Measurements from ENCODE around the gene CBFA2T3. TPM values are rescaled to one million over a fixed set of nuclear protein-coding genes. Genes with fewer than 3 reads are reported as not detected.

CBFA2T3 gene
- total RNA-seq, 1 donor from 2014 or later: 11.5 TPM

GRCh38 chr16:88983165-88983564 is 6.2 kb upstream of the CBFA2T3 start:
- ATAC-seq: no peak
- DNase-seq: no peak
- intact Hi-C loops (cut with micrococcal nuclease): no loop called here

- intact Hi-C loops (cut with micrococcal nuclease): no loop called here
- no peak for ATAC-seq
- no peak for DNase-seq
These were observed 5.5 kb upstream of the CBFA2T3 start for GRCh38 chr16:88982286-88983084.

- intact Hi-C loops (cut with micrococcal nuclease): no loop called here
- DNase-seq (no peak), ATAC-seq (no peak)
These were observed 2.5 kb upstream of the CBFA2T3 start for GRCh38 chr16:88979353-88980015.

DNA sequence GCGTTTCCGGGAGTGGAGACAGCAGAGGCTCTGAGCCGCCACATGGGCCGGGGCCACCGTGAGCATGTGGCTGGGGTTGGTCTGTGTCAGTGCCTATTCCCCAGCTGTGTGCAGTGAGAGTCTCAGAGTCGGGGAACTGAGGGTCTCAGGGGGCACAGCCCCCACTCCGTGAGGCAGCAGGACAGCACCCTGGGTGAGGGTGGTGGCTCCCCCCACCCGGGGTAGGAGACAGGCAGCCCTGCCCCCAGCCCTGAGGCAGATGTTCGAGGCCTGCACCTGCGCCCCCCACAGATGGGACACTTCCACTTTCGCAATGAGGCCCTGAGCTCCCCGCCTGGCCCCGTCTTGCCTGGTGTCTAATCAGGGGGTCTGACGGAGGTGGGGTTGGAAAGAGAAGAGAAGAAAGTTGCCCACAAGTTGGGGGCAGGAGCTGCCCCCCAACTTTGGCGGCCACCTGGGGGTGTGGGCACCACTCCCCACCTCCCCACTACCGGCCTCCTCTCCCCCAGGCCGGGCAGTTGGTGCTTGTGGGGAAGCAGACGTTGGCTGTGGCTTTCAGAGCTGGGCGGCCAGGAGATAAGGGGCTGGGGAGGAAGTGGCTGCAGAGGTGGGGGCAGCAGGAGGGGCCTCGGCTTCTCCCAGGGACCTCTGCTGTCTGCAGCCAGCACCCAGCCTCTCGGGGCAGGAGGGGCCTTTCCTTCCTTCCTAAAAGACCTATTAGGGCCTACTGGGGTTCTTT is 1.8 kb upstream of the CBFA2T3 start:
- ATAC-seq (no peak), DNase-seq (no peak)
- intact Hi-C loops (cut with micrococcal nuclease): no loop called here

DNA sequence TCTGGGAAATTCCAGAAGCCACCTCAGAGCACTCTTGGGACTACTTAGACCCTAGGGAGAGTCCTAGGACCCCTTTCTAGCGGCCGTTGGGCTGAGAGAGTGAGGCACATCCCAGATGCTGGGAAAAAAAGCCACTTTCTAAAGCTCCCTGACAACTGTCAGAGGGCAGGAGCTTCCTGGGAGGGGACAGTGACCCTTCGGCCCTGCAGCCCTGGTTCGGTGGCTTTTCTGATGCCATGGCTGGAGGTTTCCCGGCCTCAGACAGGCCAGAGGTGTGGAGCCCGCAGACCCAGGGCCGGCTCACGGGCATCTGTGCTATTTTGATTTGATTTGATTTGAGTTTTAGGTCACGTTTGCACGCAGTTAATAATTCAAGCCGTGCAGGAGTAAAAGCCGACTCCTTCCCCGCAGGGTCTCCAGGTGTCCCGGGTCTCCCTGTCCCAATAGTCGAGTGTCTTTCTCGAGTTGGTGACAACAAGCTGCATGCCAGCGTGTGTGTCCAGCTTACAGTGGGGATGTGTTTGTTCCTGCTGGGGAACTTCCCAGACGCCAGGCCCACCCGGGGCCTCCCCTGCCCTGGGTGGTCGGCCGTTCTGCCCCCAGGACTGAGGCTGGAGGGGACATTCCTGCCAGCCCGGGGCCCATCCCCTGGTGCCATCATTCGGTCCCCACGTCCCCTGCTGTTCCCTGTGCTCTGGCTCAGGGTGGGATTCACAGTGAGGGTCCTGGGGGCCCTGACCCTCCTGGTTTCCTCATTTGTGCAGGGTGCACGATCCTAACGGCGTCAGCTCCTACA is 1.0 kb upstream of the CBFA2T3 start:
- no peak for DNase-seq
- intact Hi-C loops (cut with micrococcal nuclease): no loop called here
- ATAC-seq: no peak

DNA sequence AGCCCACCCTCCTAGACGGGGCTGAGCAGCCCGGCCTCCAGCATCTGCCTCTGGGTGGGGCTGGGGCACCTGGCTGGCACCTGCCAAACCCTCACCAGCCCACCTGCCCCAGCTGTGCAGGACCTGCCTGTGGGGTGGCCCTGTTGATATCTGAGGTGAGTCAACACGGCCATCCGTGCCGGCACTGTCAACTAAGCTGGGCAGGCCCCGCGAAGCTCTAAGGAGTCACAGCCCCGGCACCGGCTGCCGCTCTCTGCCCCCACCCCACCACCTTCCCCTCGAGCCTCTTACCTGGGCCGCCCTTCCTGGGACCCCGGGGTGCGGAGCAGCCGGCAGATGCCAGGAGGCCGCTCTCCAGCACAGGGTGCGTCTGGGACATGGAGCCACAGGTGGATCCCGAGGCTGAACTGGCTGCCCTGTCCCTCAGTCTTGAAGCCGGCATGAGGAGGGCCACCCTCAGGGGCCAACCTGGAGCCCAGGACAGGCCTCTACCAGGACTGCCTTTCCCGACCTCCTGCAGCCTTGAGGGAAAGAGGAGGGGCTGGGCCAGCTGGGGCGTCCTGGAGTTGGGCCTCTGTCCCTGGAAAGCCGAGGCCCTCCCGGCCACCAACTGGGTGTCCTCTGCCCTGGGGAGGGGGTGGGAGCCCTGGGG is 515 bp downstream of the CBFA2T3 start:
- no peak for ATAC-seq

GRCh38 chr16:88975511-88976061 is 1.4 kb downstream of the CBFA2T3 start:
- DNase-seq (no peak), ATAC-seq (no peak)
- intact Hi-C loops (cut with micrococcal nuclease): no loop called here

More for the DNA sequence above, 515 bp downstream of the CBFA2T3 start:
- DNase-seq: no peak
- intact Hi-C loops (cut with micrococcal nuclease): no loop called here

DNA sequence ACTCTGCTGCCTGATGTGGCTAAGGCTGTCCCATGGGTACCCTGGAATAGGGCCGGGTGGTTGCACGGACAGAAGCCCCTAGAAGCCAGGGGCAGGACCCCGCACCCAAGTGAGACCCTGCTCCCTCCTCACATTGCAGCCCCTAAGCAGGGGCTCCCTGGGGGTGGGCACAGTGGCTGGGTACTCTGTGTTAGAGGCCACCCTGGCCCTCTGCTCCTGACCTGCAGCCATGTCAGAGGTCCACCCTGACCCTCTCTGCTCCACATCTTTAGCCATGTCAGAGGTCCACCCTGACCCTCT is 2.1 kb downstream of the CBFA2T3 start:
- ATAC-seq (no peak), DNase-seq (no peak)
- intact Hi-C loops (cut with micrococcal nuclease): loop anchor here (5.0 kb wide), 1 partner anchor 97 kb away; no protein-coding TSS in a partner anchor

GRCh38 chr16:88974080-88974915 is 2.7 kb downstream of the CBFA2T3 start:
- DNase-seq (no peak), ATAC-seq (no peak)
- intact Hi-C loops (cut with micrococcal nuclease): loop anchor here (5.0 kb wide), 1 partner anchor 98 kb away; no protein-coding TSS in a partner anchor

DNA sequence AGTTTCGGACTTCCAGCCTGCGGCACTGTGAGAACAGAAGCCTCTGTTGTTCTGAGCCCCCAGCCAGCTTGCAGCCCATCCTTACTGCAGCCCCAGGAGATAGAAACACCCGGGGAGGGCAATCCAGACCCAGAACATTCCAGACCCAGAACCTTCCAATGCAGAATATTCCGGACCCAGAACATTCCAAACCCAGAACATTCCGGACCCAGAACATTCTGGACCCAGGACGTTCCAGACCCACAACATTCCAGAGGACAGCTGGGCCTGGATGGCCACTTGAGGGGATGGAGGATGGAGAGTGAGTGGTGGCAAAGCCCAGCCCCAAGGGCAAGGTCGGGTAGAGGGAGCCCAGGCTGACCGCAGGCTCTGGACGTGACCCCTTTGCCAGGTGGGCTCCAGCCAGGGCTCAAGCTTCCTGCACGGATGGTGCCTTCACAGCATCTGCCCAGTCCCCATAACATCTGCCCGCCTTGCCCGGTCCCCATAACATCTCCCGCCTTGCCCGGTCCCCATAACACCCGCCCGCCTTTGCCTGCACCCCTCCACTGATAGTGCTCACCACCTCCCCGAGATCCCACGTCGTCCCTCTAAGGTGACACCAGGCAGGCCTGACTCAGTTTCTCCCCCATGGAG is 3.5 kb downstream of the CBFA2T3 start:
- ATAC-seq (no peak), DNase-seq (no peak)

GRCh38 chr16:88973007-88973410 is 4.0 kb downstream of the CBFA2T3 start:
- DNase-seq (no peak), ATAC-seq (no peak)
- intact Hi-C loops (cut with micrococcal nuclease): loop anchor here (5.0 kb wide), 1 partner anchor 99 kb away; no protein-coding TSS in a partner anchor

More for the DNA sequence above, 3.5 kb downstream of the CBFA2T3 start:
- intact Hi-C loops (cut with micrococcal nuclease): loop anchor here (5.0 kb wide), 1 partner anchor 99 kb away; no protein-coding TSS in a partner anchor

- no peak for ATAC-seq
- no peak for DNase-seq
These were observed 4.7 kb downstream of the CBFA2T3 start for GRCh38 chr16:88972349-88972748.

GRCh38 chr16:88971371-88972097 is 5.5 kb downstream of the CBFA2T3 start:
- DNase-seq (peak; percentile 61), ATAC-seq (peak; percentile 33)
- intact Hi-C loops (cut with micrococcal nuclease): loop anchor here (5.0 kb wide), 1 partner anchor 101 kb away; no protein-coding TSS in a partner anchor

More at GRCh38 chr16:88972349-88972748, 4.7 kb downstream of the CBFA2T3 start:
- intact Hi-C loops (cut with micrococcal nuclease): loop anchor here (5.0 kb wide), 1 partner anchor 100 kb away; no protein-coding TSS in a partner anchor

- DNase-seq: no peak
- intact Hi-C loops (cut with micrococcal nuclease): loop anchor here (5.0 kb wide), 1 partner anchor 102 kb away; no protein-coding TSS in a partner anchor
- ATAC-seq: no peak
These were observed 6.4 kb downstream of the CBFA2T3 start for GRCh38 chr16:88970539-88971065.

GRCh38 chr16:88970050-88970449 is 7.0 kb downstream of the CBFA2T3 start:
- ATAC-seq (no peak), DNase-seq (no peak)
- intact Hi-C loops (cut with micrococcal nuclease): loop anchor here (5.0 kb wide), 1 partner anchor 102 kb away; no protein-coding TSS in a partner anchor

- intact Hi-C loops (cut with micrococcal nuclease): no loop called here
- DNase-seq: no peak
- no peak for ATAC-seq
These were observed 7.6 kb downstream of the CBFA2T3 start for GRCh38 chr16:88969361-88969831.
